BLaER1 treated with 17β-estradiol and CSF1 and Interleukin-3, amounts not matched to agents 10 nM and 100 nM (cell line): ENCODE measurements around the gene CPN2.

Experiments
- H3K27ac ChIP-seq, 11 experiments: shearing (Covaris generic); formaldehyde crosslinking; 2 replicates each; pipeline ENCODE4 v1.8.1; 2022
- H3K27me3 ChIP-seq, 11 experiments: shearing (Covaris generic); formaldehyde crosslinking; 2 replicates each; pipeline ENCODE4 v1.8.1; 2022
- H3K36me3 ChIP-seq, 11 experiments: shearing (Covaris generic); formaldehyde crosslinking; 2 replicates each; pipeline ENCODE4 v1.8.1; 2022
- H3K4me1 ChIP-seq, 10 experiments: shearing (Covaris generic); formaldehyde crosslinking; 2 replicates each; pipeline ENCODE4 v1.8.1; 2022
- H3K4me2 ChIP-seq, 11 experiments: shearing (Covaris generic); formaldehyde crosslinking; 2 replicates each; pipeline ENCODE4 v1.8.1; 2022
- H3K4me3 ChIP-seq, 10 experiments: shearing (Covaris generic); formaldehyde crosslinking; 2 replicates each; pipeline ENCODE4 v1.8.1; 2022
- H3K9ac ChIP-seq, 11 experiments: shearing (Covaris generic); formaldehyde crosslinking; 2 replicates each; pipeline ENCODE4 v1.8.1; 2022
- H3K9me3 ChIP-seq, 11 experiments: shearing (Covaris generic); formaldehyde crosslinking; replicated peaks in 1 of 11; 2 replicates each; pipeline ENCODE4 v1.8.1; 2022
- H4K20me1 ChIP-seq, 11 experiments: shearing (Covaris generic); formaldehyde crosslinking; 2 replicates each; pipeline ENCODE4 v1.8.1; 2022
- Cebpa-rat ChIP-seq, 11 experiments: shearing (Covaris generic); IDR thresholded peaks; 2 replicates each; pipeline ENCODE4 v1.8.1; 2022

The CPN2 gene

DNA sequence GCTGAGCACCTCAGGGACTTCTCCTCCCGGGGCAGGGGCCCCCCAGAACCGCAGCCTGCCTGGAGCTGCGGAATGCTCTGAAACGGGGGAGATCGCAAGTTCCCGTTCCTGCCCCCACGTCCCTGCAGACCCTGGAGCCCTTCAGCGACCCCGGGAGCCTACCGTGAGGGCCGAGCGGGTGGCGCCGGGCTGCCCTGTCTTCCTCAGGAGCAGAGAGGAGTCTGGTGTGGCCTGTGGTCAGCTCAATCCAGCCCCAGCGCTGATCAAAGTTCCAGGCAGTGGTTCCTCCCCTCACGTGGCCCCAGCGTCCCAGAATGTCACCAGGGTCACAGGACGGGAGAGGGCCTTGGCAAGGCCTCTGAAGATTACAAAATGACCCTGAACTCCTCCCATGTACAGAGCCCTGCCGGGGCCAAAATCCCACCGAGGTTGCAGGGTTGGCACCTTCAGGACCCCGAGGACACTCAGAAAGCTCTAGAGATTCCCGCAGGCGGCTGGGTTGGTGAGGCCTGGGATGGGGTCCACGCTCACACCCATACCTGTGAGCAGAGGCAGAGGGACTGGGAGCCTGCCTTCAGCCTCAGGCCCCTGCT is at the start of gene CPN2:
CPN2 (minus strand) TSS at position 249 of the 593 bp plus-strand sequence. CDS start 8,626 bp downstream, outside the sequence.
- no peak for TF ChIP-seq Cebpa-rat (IDR thresholded peaks at IDR 0.05)
- no peaks in the 10 kb centered on the region; a peak in 1 of 22 replicates for H4K20me1 ChIP-seq
- peaks cover 6 to 68% (median 43%) of the 10 kb centered on the region in 10 experiments; a peak in 18 of 20 replicates for H3K4me1 ChIP-seq
- no peak within 1 kb of the TSS for H3K4me3 ChIP-seq
- H3K27me3 ChIP-seq, result no peaks in the 10 kb centered on the region
- no peaks in the 10 kb centered on the region for H3K9me3 ChIP-seq
- no peaks in the 10 kb centered on the region for H3K36me3 ChIP-seq
- H3K4me2 ChIP-seq, result peak within 1 kb of the TSS in 7 of 11 experiments; percentile 16 to 60 (median 30); a peak in 8 of 22 replicates
- peak within 1 kb of the TSS in 3 of 11 experiments; percentile 9 to 26 (median 14); a peak in 2 of 22 replicates for H3K9ac ChIP-seq
- H3K27ac ChIP-seq, result peak within 1 kb of the TSS in 3 of 11 experiments; percentile 5 to 30 (median 26); a peak in 4 of 22 replicates

DNA sequence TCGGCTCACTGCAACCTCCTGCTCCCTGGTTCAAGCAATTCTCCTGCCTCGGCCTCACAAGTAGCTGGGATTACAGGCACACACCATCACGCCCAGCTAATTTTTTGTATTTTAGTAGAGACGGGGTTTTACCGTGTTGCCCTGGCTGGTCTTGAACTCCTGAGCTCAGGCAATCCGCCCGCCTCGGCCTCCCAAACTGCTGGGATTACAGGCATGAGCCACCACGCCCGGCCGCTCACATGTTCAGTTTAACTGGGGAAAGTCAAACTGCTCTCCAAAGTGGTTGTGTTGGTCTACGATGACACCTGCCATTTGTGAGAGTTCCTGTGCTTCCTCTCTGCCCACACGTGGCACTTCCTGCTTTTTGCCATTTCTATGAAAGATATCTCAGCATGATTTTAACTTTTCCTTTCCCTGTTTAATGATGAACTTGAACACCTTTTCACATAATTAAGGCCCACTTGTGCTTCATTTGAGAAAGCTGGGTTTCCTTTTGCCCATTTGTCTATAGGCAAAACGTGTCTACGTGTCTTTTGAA is 48.8 kb upstream of the CPN2 start:
- no peak for TF ChIP-seq Cebpa-rat (IDR thresholded peaks at IDR 0.05)

DNA sequence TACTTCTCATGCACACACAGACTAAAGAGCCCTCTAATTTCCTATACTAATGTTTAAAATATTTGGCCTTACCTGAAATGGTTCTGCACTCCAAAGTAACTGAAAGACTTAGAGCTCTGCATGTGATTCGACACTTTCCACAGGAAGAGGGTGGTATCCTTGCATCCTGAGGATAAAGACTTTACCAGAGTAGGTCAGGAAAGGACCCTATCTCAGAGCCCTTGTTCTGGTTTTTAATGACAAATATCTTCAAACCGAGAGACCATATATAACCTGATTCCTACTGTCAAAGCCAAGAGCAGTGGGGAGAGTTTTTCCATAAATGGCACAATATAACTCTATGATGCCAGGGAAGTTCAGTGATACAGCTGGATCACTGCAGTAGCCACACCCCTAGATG is 48.0 kb upstream of the CPN2 start, which contains the start of gene GP5:
GP5 (minus strand) TSS at position 101 of the 400 bp plus-strand sequence. CDS start 984 bp downstream, outside the sequence.
- peak within 1 kb of the TSS; percentile 46 to 69 (median 56); a peak in 19 of 20 replicates for H3K4me3 ChIP-seq
- no peaks in the 10 kb centered on the region for H3K9me3 ChIP-seq
- peaks cover 0 to 36% (median 0%) of the 10 kb centered on the region in 11 experiments; a peak in 6 of 22 replicates for H4K20me1 ChIP-seq
- peaks cover 47 to 83% (median 66%) of the 10 kb centered on the region in 10 experiments for H3K4me1 ChIP-seq
- peaks cover 0 to 22% (median 3%) of the 10 kb centered on the region in 11 experiments; a peak in 11 of 22 replicates for H3K36me3 ChIP-seq
- no peak for TF ChIP-seq Cebpa-rat (IDR thresholded peaks at IDR 0.05)
- H3K4me2 ChIP-seq, result peak within 1 kb of the TSS; percentile 93 to 99 (median 98)
- H3K27ac ChIP-seq, result peak within 1 kb of the TSS in 3 of 11 experiments; percentile 83 to 87 (median 85); a peak in 4 of 22 replicates
- H3K27me3 ChIP-seq, result peaks cover 17 to 41% (median 26%) of the 10 kb centered on the region in 11 experiments
- peak within 1 kb of the TSS in 5 of 11 experiments; percentile 62 to 78 (median 78); a peak in 7 of 22 replicates for H3K9ac ChIP-seq

More for the DNA sequence above, 48.8 kb upstream of the CPN2 start:
- H3K27me3 ChIP-seq, result peaks cover 17 to 41% (median 26%) of the 10 kb centered on the region in 11 experiments
- H3K4me3 ChIP-seq, result no peak overlapping the region
- peak overlapping the region in 10 of 11 experiments; percentile 9 to 98 (median 79); a peak in 16 of 22 replicates for H3K4me2 ChIP-seq
- H3K9ac ChIP-seq, result no peak overlapping the region
- H3K9me3 ChIP-seq, result no peaks in the 10 kb centered on the region
- peaks cover 0 to 28% (median 6%) of the 10 kb centered on the region in 11 experiments; a peak in 11 of 22 replicates for H3K36me3 ChIP-seq
- H3K4me1 ChIP-seq, result peaks cover 46 to 81% (median 65%) of the 10 kb centered on the region in 10 experiments
- H3K27ac ChIP-seq, result peak overlapping the region in 1 of 11 experiments; percentile 11; a peak in 1 of 22 replicates
- H4K20me1 ChIP-seq, result peaks cover 0 to 43% (median 0%) of the 10 kb centered on the region in 11 experiments; a peak in 6 of 22 replicates

GRCh38 chr3:194397757-194398312 is 46.7 kb upstream of the CPN2 start:
- Histone ChIP-seq H3K9me3 (no peaks in the 10 kb centered on the region; a peak in 1 of 22 replicates), H3K27me3 (peaks cover 17 to 41% (median 26%) of the 10 kb centered on the region in 11 experiments), H3K9ac (peak overlapping the region in 9 of 11 experiments; percentile 59 to 78 (median 69); a peak in 15 of 22 replicates), H3K36me3 (peaks cover 0 to 10% (median 0%) of the 10 kb centered on the region in 11 experiments; a peak in 4 of 22 replicates), H3K4me1 (peaks cover 47 to 78% (median 63%) of the 10 kb centered on the region in 10 experiments), H4K20me1 (peaks cover 0 to 24% (median 0%) of the 10 kb centered on the region in 11 experiments; a peak in 5 of 22 replicates), H3K4me3 (peak overlapping the region; percentile 46 to 69 (median 56)), H3K27ac (peak overlapping the region in 7 of 11 experiments; percentile 60 to 87 (median 80); a peak in 12 of 22 replicates), H3K4me2 (peak overlapping the region; percentile 93 to 99 (median 98))
- no peak for TF ChIP-seq Cebpa-rat (IDR thresholded peaks at IDR 0.05)

DNA sequence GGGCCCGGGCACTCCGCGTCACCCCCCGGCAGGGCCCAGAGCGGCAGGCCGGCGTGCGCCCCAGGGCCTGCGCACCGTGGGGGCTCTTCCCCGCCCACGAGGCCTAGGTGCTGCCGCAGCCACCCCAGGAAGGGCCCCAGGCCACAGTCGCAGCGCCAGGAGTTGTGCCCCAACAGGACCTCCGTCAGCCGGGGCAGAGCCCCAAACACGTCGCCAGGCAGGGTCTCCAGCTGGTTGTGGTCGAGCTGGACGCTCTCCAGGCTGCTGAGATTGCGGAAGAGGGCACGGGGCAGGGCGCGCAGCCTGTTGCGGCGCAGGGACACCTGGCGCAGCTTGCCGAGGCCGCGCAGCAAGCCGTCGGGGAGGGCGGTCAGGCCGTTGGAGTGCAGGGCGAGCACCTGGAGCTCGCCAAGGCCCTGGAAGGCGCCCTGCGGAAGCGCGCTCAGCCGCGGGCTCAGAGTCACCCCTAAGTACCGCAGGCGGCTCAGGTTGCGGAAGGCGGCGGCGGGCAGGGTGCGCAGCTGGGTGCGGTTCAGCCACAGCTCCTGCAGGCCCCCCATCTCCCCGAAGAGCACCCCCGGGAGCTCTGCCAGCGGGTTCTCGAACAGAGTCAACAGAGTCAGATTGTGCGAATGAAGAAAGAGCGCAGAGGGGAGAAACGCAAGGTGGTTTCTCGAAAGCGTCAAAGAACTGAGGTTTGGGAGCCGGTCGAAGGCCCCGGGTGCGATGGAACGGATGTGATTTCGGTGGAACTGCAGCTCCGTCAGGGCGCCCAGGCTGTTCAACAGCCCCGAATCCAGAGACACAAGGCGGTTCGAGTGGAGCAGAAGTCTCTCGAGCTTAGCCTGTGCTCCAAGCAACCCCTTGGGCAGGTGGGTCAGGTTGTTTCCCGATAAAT is 46.0 kb upstream of the CPN2 start:
- Histone ChIP-seq H3K4me3 (peak overlapping the region; percentile 46 to 69 (median 56)), H3K9ac (peak overlapping the region; percentile 40 to 78 (median 62); a peak in 21 of 22 replicates), H4K20me1 (peaks cover 0 to 23% (median 0%) of the 10 kb centered on the region in 11 experiments; a peak in 5 of 22 replicates), H3K27ac (peak overlapping the region in 9 of 11 experiments; percentile 51 to 87 (median 71); a peak in 18 of 22 replicates), H3K4me2 (peak overlapping the region; percentile 93 to 99 (median 98)), H3K9me3 (peaks cover 0 to 7% (median 1%) of the 10 kb centered on the region in 11 experiments; a peak in 14 of 22 replicates), H3K36me3 (peaks cover 0 to 6% (median 0%) of the 10 kb centered on the region in 11 experiments; a peak in 3 of 22 replicates), H3K27me3 (peaks cover 17 to 41% (median 26%) of the 10 kb centered on the region in 11 experiments), H3K4me1 (peaks cover 47 to 71% (median 62%) of the 10 kb centered on the region in 10 experiments)
- peak in 4 of 11 experiments; percentile 24 to 61 (median 54); a peak in 4 of 22 replicates for TF ChIP-seq Cebpa-rat (IDR thresholded peaks at IDR 0.05)

GRCh38 chr3:194396539-194396858 is 45.4 kb upstream of the CPN2 start:
- Histone ChIP-seq H3K9me3 (peaks cover 4 to 13% (median 7%) of the 10 kb centered on the region in 11 experiments; a peak in 21 of 22 replicates), H4K20me1 (peaks cover 0 to 17% (median 0%) of the 10 kb centered on the region in 11 experiments; a peak in 4 of 22 replicates), H3K36me3 (0 out of 22 replicates have a peak, but pooled peaks cover 0 to under 1% (median 0%) of the 10 kb centered on the region in 11 experiments), H3K9ac (peak overlapping the region; percentile 40 to 78 (median 62); a peak in 21 of 22 replicates), H3K27me3 (peaks cover 17 to 41% (median 26%) of the 10 kb centered on the region in 11 experiments), H3K4me3 (peak overlapping the region; percentile 46 to 69 (median 56)), H3K4me1 (peaks cover 47 to 65% (median 62%) of the 10 kb centered on the region in 10 experiments), H3K27ac (peak overlapping the region in 9 of 11 experiments; percentile 51 to 87 (median 71); a peak in 18 of 22 replicates), H3K4me2 (peak overlapping the region; percentile 93 to 99 (median 98))
- no peak for TF ChIP-seq Cebpa-rat (IDR thresholded peaks at IDR 0.05)

- Histone ChIP-seq H3K4me2 (peak overlapping the region; percentile 93 to 99 (median 98)), H3K4me3 (peak overlapping the region; percentile 46 to 69 (median 56); a peak in 19 of 20 replicates), H3K27me3 (peaks cover 17 to 37% (median 26%) of the 10 kb centered on the region in 11 experiments), H3K9me3 (peaks cover 9 to 19% (median 13%) of the 10 kb centered on the region in 11 experiments), H3K36me3 (peaks cover 0 to 2% (median 0%) of the 10 kb centered on the region in 11 experiments; a peak in 2 of 22 replicates), H3K9ac (peak overlapping the region in 10 of 11 experiments; percentile 40 to 78 (median 66); a peak in 19 of 22 replicates), H3K27ac (peak overlapping the region in 9 of 11 experiments; percentile 51 to 87 (median 71); a peak in 17 of 22 replicates), H3K4me1 (peaks cover 47 to 60% (median 58%) of the 10 kb centered on the region in 10 experiments), H4K20me1 (peaks cover 0 to 14% (median 0%) of the 10 kb centered on the region in 11 experiments; a peak in 2 of 22 replicates)
- no peak for TF ChIP-seq Cebpa-rat (IDR thresholded peaks at IDR 0.05)
Observed at GRCh38 chr3:194395778-194396538, 44.8 kb upstream of the CPN2 start.
